GM11168 (cell line): Measurements from ENCODE around the gene MEGF11.

ENCODE experiments used
- in situ Hi-C: fragments of 300-500 bp; cut with MboI; formaldehyde crosslinking; loops from one replicate; pipeline ENCODE4 v1.12.0; 2022; ENCODE audit warnings: low sequenced_read_pairs; ENCODE audit not compliant: unreplicated experiment

Gene MEGF11

GRCh38 chr15:65963911-65964482 is 289.6 kb downstream of the MEGF11 start:
- in situ Hi-C loops = no loop called here

GRCh38 chr15:65963358-65963757 is 290.2 kb downstream of the MEGF11 start:
- in situ Hi-C loops = no loop called here

GRCh38 chr15:65962187-65962586 is 291.4 kb downstream of the MEGF11 start:
- in situ Hi-C loops = no loop called here

GRCh38 chr15:65960586-65960985 is 293.0 kb downstream of the MEGF11 start:
- in situ Hi-C loops = no loop called here

GRCh38 chr15:65958835-65959234 is 294.7 kb downstream of the MEGF11 start:
- in situ Hi-C loops = no loop called here

GRCh38 chr15:65957451-65957850 is 296.1 kb downstream of the MEGF11 start:
- in situ Hi-C loops = no loop called here

GRCh38 chr15:65956899-65957298 is 296.7 kb downstream of the MEGF11 start:
- in situ Hi-C loops = no loop called here

- in situ Hi-C loops = no loop called here
Measured at GRCh38 chr15:65956307-65956706, 297.2 kb downstream of the MEGF11 start.

GRCh38 chr15:65954289-65954741 is 299.2 kb downstream of the MEGF11 start:
- in situ Hi-C loops = no loop called here

GRCh38 chr15:65953622-65954021 is 299.9 kb downstream of the MEGF11 start:
- in situ Hi-C loops = no loop called here

- in situ Hi-C loops = no loop called here
Measured at GRCh38 chr15:65952391-65953053, 301.0 kb downstream of the MEGF11 start.

GRCh38 chr15:65951007-65951406 is 302.5 kb downstream of the MEGF11 start:
- in situ Hi-C loops = no loop called here

- in situ Hi-C loops = no loop called here
Measured at GRCh38 chr15:65949491-65949890, 304.1 kb downstream of the MEGF11 start.

GRCh38 chr15:65949011-65949410 is 304.5 kb downstream of the MEGF11 start:
- in situ Hi-C loops = no loop called here

GRCh38 chr15:65948383-65948782 is 305.2 kb downstream of the MEGF11 start:
- in situ Hi-C loops = no loop called here

- in situ Hi-C loops = no loop called here
Measured at GRCh38 chr15:65947041-65947440, 306.5 kb downstream of the MEGF11 start.

GRCh38 chr15:65945616-65946015 is 307.9 kb downstream of the MEGF11 start:
- in situ Hi-C loops = no loop called here

GRCh38 chr15:65944404-65944803 is 309.1 kb downstream of the MEGF11 start:
- in situ Hi-C loops = no loop called here

GRCh38 chr15:65942436-65942835 is 311.1 kb downstream of the MEGF11 start:
- in situ Hi-C loops = no loop called here

GRCh38 chr15:65940618-65940909 is 313.0 kb downstream of the MEGF11 start:
- in situ Hi-C loops = no loop called here

- in situ Hi-C loops = no loop called here
Measured at GRCh38 chr15:65939901-65940617, 313.5 kb downstream of the MEGF11 start.

- in situ Hi-C loops = no loop called here
Measured at GRCh38 chr15:65938604-65939003, 314.9 kb downstream of the MEGF11 start.
